Gastrocnemius medialis (tissue), 4 donors: ENCODE results near the gene NR2C1. TPM values are rescaled to one million over a fixed set of nuclear protein-coding genes. Genes with fewer than 3 reads are reported as not detected.
"Not testable (repeated sequence)": the region's sequence is repeated elsewhere in the genome, so short reads cannot be mapped to it uniquely, and the experiment has no call there.

Experiments used
- ATAC-seq, 2 donors: fragments of 150-250 bp; one replicate each; pipeline ENCODE4 v1.9.1; 2016
- DNase-seq, 2 donors: peaks; one replicate each; pipeline ENCODE4 v3.0.0-alpha.2; 2019
- H3K27ac ChIP-seq, 4 donors: fragments of 200-600 bp; sonication (generic); 1 replicate in 1 of 4; 2 replicates in 3 of 4; pipeline ENCODE4 v1.5.1; 2016 to 2018; ENCODE audit warnings: mild to moderate bottlenecking in 2 of 4, moderate library complexity in 1 of 4
- H3K27me3 ChIP-seq, 3 donors: fragments of 200-600 bp; sonication (generic) in 2 of 3; 1 replicate in 1 of 3; 2 replicates in 2 of 3; pipeline versions ENCODE4 v1.5.1 to v1.6.0; 2016 to 2019; ENCODE audit warnings: mild to moderate bottlenecking in 1 of 3, moderate library complexity in 1 of 3
- H3K36me3 ChIP-seq, 2 donors: fragments of 200-600 bp; sonication (generic) in 1 of 2; one replicate each; pipeline ENCODE4 v1.5.1; 2017 to 2018
- H3K4me1 ChIP-seq, 2 donors: fragments of 200-600 bp; sonication (generic) in 1 of 2; one replicate each; pipeline ENCODE4 v1.5.1; 2016 to 2017; ENCODE audit warnings: mild to moderate bottlenecking in 2 of 2
- H3K4me3 ChIP-seq, 4 donors: fragments of 200-600 bp; sonication (generic) in 3 of 4; 1 replicate in 1 of 4; 2 replicates in 3 of 4; pipeline ENCODE4 v1.5.1; 2016 to 2019; ENCODE audit warnings: mild to moderate bottlenecking in 2 of 4
- H3K9me3 ChIP-seq, 3 donors: fragments of 200-600 bp; sonication (generic) in 2 of 3; 1 replicate in 1 of 3; 2 replicates in 2 of 3; pipeline ENCODE4 v1.5.1; 2016 to 2019
- CTCF ChIP-seq, 5 experiments: fragments of 450-650 bp in 3 of 5; fragments of 200-600 bp in 2 of 5; sonication (generic) in 2 of 5; IDR thresholded peaks in 4 of 5; conservative IDR thresholded peaks in 1 of 5; 1 replicate in 4 of 5; 2 replicates in 1 of 5; pipeline ENCODE4 v1.5.1; 2016 to 2019; ENCODE audit warnings: antibody characterized with exemption in 5 of 5, mild to moderate bottlenecking in 3 of 5, moderate library complexity in 3 of 5
- POLR2A ChIP-seq, 2 donors: fragments of 450-650 bp; IDR thresholded peaks; one replicate each; pipeline ENCODE4 v1.6.1; 2017; ENCODE audit warnings: antibody characterized with exemption in 2 of 2, mild to moderate bottlenecking in 2 of 2, moderate library complexity in 2 of 2
- in situ Hi-C, 4 donors: fragments of 200-750 bp; cut with MboI; loops; one replicate each; pipeline versions ENCODE4 v1.15.0 to v1.8.0; 2017; ENCODE audit warnings: low sequenced_read_pairs in 4 of 4
- intact Hi-C: fragments of 100-400 bp; cut with DNase I; formaldehyde crosslinking; loops from one replicate; pipeline ENCODE4 v1.15.1; 2023; ENCODE audit warnings: low total_unique reads
- total RNA-seq, 4 donors: library from RNA; depleted of rRNA; stranded (reverse); fragments of >200 nt; gene quantifications; one replicate each; pipeline versions ENCODE4 v1.1.0 to v1.2.3, GENCODE V29; 2016

Gene NR2C1
- total RNA-seq, 4 donors from 2014 or later = 16.2 to 48.8 (median 22.5) TPM

GRCh38 chr12:94987801-94988200, 85.6 kb downstream of the NR2C1 start:
- no peaks in the 10 kb centered on the region for H3K9me3 ChIP-seq
- no peak overlapping the region for H3K4me3 ChIP-seq
- DNase-seq (no peak), ATAC-seq (no peak)
- H3K36me3 ChIP-seq = peaks cover 0 to 16% of the 10 kb centered on the region in 2 donors
- TF ChIP-seq POLR2A (IDR thresholded peaks at IDR 0.05) (no peak), CTCF (IDR thresholded peaks at IDR 0.05 in 4 of 5, conservative IDR thresholded peaks at IDR 0.05 in 1 of 5) (no peak)
- intact Hi-C loops (no loop called here), in situ Hi-C loops (no loop called here)
- no peaks in the 10 kb centered on the region for H3K27me3 ChIP-seq
- H3K4me1 ChIP-seq = peaks cover 0 to 1% of the 10 kb centered on the region in 2 donors
- no peak overlapping the region for H3K27ac ChIP-seq

GRCh38 chr12:94987076-94987669, 86.2 kb downstream of the NR2C1 start:
- no peaks in the 10 kb centered on the region for H3K27me3 ChIP-seq
- DNase-seq (no peak), ATAC-seq (peak in 1 of 2 donors; percentile 53)
- H3K9me3 ChIP-seq = no peaks in the 10 kb centered on the region
- peaks cover 0 to 11% of the 10 kb centered on the region in 2 donors for H3K36me3 ChIP-seq
- TF ChIP-seq CTCF (IDR thresholded peaks at IDR 0.05 in 4 of 5, conservative IDR thresholded peaks at IDR 0.05 in 1 of 5) (no peak), POLR2A (IDR thresholded peaks at IDR 0.05) (no peak)
- H3K27ac ChIP-seq = peak overlapping the region in 1 of 4 donors; percentile 29
- in situ Hi-C loops = no loop called here
- peaks cover 0 to 7% of the 10 kb centered on the region in 2 donors for H3K4me1 ChIP-seq
- intact Hi-C loops = no loop called here
- no peak overlapping the region for H3K4me3 ChIP-seq

GRCh38 chr12:94985099-94985498, 88.3 kb downstream of the NR2C1 start:
- H3K4me1 ChIP-seq = peaks cover 0 to 14% of the 10 kb centered on the region in 2 donors
- in situ Hi-C loops, H3K9me3 ChIP-seq, intact Hi-C loops, H3K36me3 ChIP-seq, ATAC-seq, H3K4me3 ChIP-seq, DNase-seq, H3K27me3 ChIP-seq, H3K27ac ChIP-seq: not testable (repeated sequence)

- Histone ChIP-seq H3K9me3 (no peaks in the 10 kb centered on the region), H3K4me1 (peaks cover 0 to 14% of the 10 kb centered on the region in 2 donors), H3K4me3 (no peak overlapping the region), H3K36me3 (no peaks in the 10 kb centered on the region), H3K27me3 (no peaks in the 10 kb centered on the region), H3K27ac (peak overlapping the region in 2 of 4 donors; percentile 67 to 69)
- no peak for ATAC-seq
- in situ Hi-C loops (no loop called here), intact Hi-C loops (no loop called here)
- no peak for TF ChIP-seq POLR2A (IDR thresholded peaks at IDR 0.05)
- TF ChIP-seq CTCF (IDR thresholded peaks at IDR 0.05 in 4 of 5, conservative IDR thresholded peaks at IDR 0.05 in 1 of 5) = no peak
- no peak for DNase-seq
Observed at GRCh38 chr12:94983321-94983720, 90.1 kb downstream of the NR2C1 start.

- Histone ChIP-seq H3K36me3 (no peaks in the 10 kb centered on the region), H3K27me3 (no peaks in the 10 kb centered on the region), H3K27ac (peak overlapping the region; percentile 20 to 69 (median 66)), H3K4me1 (peaks cover 0 to 14% of the 10 kb centered on the region in 2 donors), H3K4me3 (no peak overlapping the region), H3K9me3 (no peaks in the 10 kb centered on the region)
- ATAC-seq (peak in 1 of 2 donors; percentile 16), DNase-seq (no peak)
- no peak for TF ChIP-seq POLR2A (IDR thresholded peaks at IDR 0.05)
- TF ChIP-seq CTCF (IDR thresholded peaks at IDR 0.05 in 4 of 5, conservative IDR thresholded peaks at IDR 0.05 in 1 of 5) = no peak
- intact Hi-C loops (no loop called here), in situ Hi-C loops (no loop called here)
Observed at GRCh38 chr12:94982456-94982855, 91.0 kb downstream of the NR2C1 start.
